ENCODE data around the gene BST1. TPM values are rescaled to one million over a fixed set of nuclear protein-coding genes. Genes with fewer than 3 reads are reported as not detected.

Gene BST1
- total RNA-seq, 1 donor from 2014 or later: not detected

DNA sequence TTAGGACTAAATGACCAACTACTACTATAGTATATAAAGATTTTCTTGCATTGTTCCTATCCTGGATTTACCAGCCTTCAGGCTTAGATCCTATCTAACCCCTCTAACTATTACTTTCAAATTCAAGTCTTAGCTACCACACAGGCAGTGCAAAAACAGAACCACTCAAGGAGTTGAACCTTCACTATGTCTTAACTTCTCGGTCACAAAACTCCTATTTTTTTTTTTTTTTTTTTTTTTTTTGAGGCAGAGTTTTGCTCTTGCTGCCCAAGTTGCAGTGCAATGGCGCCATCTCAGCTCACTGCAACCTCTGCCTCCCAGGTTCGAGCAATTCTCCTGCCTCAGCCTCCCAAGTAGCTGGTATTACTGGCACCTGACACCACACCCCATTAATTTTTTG lies 27.5 kb upstream of the BST1 start:
- Mint-ChIP-seq H3K4me1 (ENCODE audit: low read depth, unreplicated experiment) (peaks cover 5% of the 10 kb centered on the region), H3K27me3 (ENCODE audit: unreplicated experiment) (no peaks in the 10 kb centered on the region)
- TF ChIP-seq CTCF (IDR thresholded peaks at IDR 0.05; ENCODE audit: partially characterized antibody, unreplicated experiment): no peak

GRCh38 chr4:15676039-15676438 lies 26.8 kb upstream of the BST1 start:
- H3K27me3 Mint-ChIP-seq (ENCODE audit: unreplicated experiment): no peaks in the 10 kb centered on the region
- TF ChIP-seq CTCF (IDR thresholded peaks at IDR 0.05; ENCODE audit: partially characterized antibody, unreplicated experiment): no peak
- no peak for DNase-seq
- H3K9me3 Mint-ChIP-seq (ENCODE audit: unreplicated experiment): peaks cover 2% of the 10 kb centered on the region
- H3K36me3 Mint-ChIP-seq (ENCODE audit: unreplicated experiment): no peaks in the 10 kb centered on the region
- H3K27ac Mint-ChIP-seq (ENCODE audit: unreplicated experiment): no peak overlapping the region
- H3K4me1 Mint-ChIP-seq (ENCODE audit: low read depth, unreplicated experiment): peaks cover 5% of the 10 kb centered on the region
- H3K4me3 Mint-ChIP-seq (ENCODE audit: unreplicated experiment): no peak overlapping the region

More for the DNA sequence above, 27.5 kb upstream of the BST1 start:
- Mint-ChIP-seq H3K27ac (ENCODE audit: unreplicated experiment) (no peak overlapping the region), H3K4me3 (ENCODE audit: unreplicated experiment) (no peak overlapping the region), H3K36me3 (ENCODE audit: unreplicated experiment) (no peaks in the 10 kb centered on the region), H3K9me3 (ENCODE audit: unreplicated experiment) (peaks cover 2% of the 10 kb centered on the region)
- no peak for DNase-seq

GRCh38 chr4:15676899-15677298 lies 26.0 kb upstream of the BST1 start:
- H3K4me1 Mint-ChIP-seq (ENCODE audit: low read depth, unreplicated experiment): peaks cover 5% of the 10 kb centered on the region
- no peak for DNase-seq
- no peak for TF ChIP-seq CTCF (IDR thresholded peaks at IDR 0.05; ENCODE audit: partially characterized antibody, unreplicated experiment)
- peaks cover 5% of the 10 kb centered on the region for H3K9me3 Mint-ChIP-seq (ENCODE audit: unreplicated experiment)
- no peak overlapping the region for H3K4me3 Mint-ChIP-seq (ENCODE audit: unreplicated experiment)
- no peak overlapping the region for H3K27ac Mint-ChIP-seq (ENCODE audit: unreplicated experiment)
- peaks cover 3% of the 10 kb centered on the region for H3K27me3 Mint-ChIP-seq (ENCODE audit: unreplicated experiment)
- no peaks in the 10 kb centered on the region for H3K36me3 Mint-ChIP-seq (ENCODE audit: unreplicated experiment)

DNA sequence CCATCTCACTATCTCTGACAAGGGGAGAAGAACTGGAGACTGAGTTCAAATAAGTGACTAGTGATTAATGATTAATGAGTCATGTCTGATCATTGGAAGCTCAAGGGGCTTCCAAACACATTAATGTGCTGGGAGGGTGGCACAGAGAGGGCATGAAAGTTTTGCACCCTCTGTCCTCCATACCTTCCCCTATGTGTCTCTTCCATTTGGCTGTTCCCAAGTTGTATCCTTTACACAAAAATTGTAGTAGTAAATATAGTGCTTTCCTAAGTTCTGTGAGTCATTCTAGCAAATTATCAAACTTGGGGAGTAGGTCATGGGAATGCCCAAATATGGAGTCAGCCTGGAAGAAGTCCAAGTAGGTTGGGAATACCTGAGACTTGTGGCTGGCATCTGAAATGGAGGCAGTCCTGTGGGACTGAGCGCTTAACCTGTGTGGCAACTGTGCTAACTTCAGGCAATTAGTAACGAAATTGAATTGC lies 25.3 kb upstream of the BST1 start:
- Mint-ChIP-seq H3K4me3 (ENCODE audit: unreplicated experiment) (no peak overlapping the region), H3K9me3 (ENCODE audit: unreplicated experiment) (peaks cover 7% of the 10 kb centered on the region), H3K27me3 (ENCODE audit: unreplicated experiment) (peaks cover 3% of the 10 kb centered on the region), H3K36me3 (ENCODE audit: unreplicated experiment) (no peaks in the 10 kb centered on the region), H3K4me1 (ENCODE audit: low read depth, unreplicated experiment) (peaks cover 5% of the 10 kb centered on the region), H3K27ac (ENCODE audit: unreplicated experiment) (no peak overlapping the region)
- TF ChIP-seq CTCF (IDR thresholded peaks at IDR 0.05; ENCODE audit: partially characterized antibody, unreplicated experiment): no peak
- DNase-seq: no peak

DNA sequence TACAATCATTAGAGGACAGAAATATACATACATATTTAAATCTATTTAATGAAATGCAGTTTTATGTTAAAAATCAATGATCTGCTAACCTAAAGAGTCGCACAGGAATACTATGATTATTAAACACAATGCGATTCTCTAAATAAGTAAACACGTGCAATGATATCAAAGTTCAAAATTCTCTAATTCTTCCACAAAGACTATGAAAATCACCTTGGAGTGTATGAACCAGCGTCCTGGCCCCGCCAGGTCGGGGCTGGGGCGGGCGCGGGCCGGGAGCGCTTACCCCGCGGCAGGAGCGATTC lies 21.8 kb upstream of the BST1 start:
- DNase-seq: no peak
- Mint-ChIP-seq H3K27ac (ENCODE audit: unreplicated experiment) (no peak overlapping the region), H3K27me3 (ENCODE audit: unreplicated experiment) (peaks cover 3% of the 10 kb centered on the region), H3K9me3 (ENCODE audit: unreplicated experiment) (peaks cover 9% of the 10 kb centered on the region), H3K36me3 (ENCODE audit: unreplicated experiment) (no peaks in the 10 kb centered on the region), H3K4me1 (ENCODE audit: low read depth, unreplicated experiment) (peaks cover 15% of the 10 kb centered on the region), H3K4me3 (ENCODE audit: unreplicated experiment) (peak overlapping the region; percentile 97)
- no peak for TF ChIP-seq CTCF (IDR thresholded peaks at IDR 0.05; ENCODE audit: partially characterized antibody, unreplicated experiment)
